Measurements from ENCODE around the gene PSG3. TPM values are rescaled to one million over a fixed set of nuclear protein-coding genes. Genes with fewer than 3 reads are reported as not detected.
"Not testable (repeated sequence)": the region's sequence is repeated elsewhere in the genome, so short reads cannot be mapped to it uniquely, and the experiment has no call there.

Gene PSG3
- total and polyA plus RNA-seq, 2 donors (not counting 1 experiment from before 2014, with no cell fraction given): not detected

DNA sequence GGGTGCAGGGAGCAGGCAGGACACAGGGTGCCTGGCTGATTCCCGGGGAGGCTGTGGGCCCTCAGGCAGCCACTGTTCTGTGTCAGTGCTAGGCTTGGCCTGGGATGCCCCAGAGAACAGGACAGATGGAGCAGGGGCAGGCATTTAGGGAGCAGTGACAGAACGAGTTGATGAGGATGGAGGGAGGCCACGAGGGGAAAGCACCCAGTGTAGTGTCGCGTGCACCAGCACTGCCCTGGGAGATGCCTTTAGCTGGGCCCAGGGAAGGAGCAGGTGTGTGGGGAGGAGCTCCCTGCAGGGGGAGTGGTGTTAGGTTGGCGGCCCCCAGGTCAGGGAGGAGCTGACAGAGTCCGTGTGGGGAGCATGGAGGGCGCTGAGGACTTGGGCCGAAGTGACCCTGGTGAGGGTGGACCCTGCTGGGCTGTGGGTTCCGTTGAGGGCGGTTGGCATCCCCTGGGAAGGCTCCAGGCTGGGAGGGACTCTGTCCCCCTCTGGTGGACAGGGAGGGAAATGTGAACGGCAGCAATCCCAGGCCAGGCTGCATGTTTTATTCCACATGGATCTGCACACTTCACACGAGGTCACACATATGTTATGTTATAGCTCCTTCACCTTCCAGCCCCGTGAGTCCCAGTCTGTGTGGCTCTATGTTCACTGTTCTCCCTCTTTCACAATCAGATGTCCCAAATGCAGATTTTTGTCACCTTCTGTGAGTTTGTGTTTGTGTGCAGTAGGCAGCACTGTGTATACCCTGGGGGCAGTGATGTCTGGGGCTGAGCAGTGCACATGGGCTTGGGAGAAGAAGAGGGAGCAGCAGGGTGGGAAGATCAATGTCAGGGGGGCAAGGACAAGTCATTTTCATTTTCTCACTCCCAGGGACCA lies 1.7 kb upstream of the PSG3 start:
- peak; percentile 7 for DNase-seq
- 42% methylated on average over 11 of the region's 14 CpGs for WGBS (ENCODE audit: insufficient coverage)
- H3K4me1 Mint-ChIP-seq; H3K79me2 ChIP-seq (ENCODE audit: control insufficient read depth, insufficient read depth, low read length); H3K4me3 ChIP-seq (ENCODE audit: control extremely low read depth in 1 of 5, extremely low read depth in 1 of 5, insufficient read depth in 1 of 5, low read depth in 2 of 5, low read length in 4 of 5); H2AFZ ChIP-seq (ENCODE audit: insufficient read depth, low read depth, low read length, poor library complexity, severe bottlenecking); CTCF ChIA-PET; H3K9me3 Mint-ChIP-seq (ENCODE audit: insufficient read depth); POLR2A ChIA-PET; intact Hi-C loops (cut with micrococcal nuclease); H4K20me1 ChIP-seq (ENCODE audit: control insufficient read depth, insufficient read depth, low read length, poor library complexity, severe bottlenecking); H3K27ac ChIP-seq (ENCODE audit: low read length in 2 of 2); H3K4me1 ChIP-seq (ENCODE audit: control insufficient read depth in 2 of 2, insufficient read depth in 2 of 2, low read length in 2 of 2); H3K4me3 Mint-ChIP-seq; H3K27me3 ChIP-seq (replicated peaks in 1 of 4; ENCODE audit: control extremely low read depth in 1 of 4, control insufficient read depth in 3 of 4, insufficient read depth in 4 of 4, low read length in 3 of 4); H3K36me3 ChIP-seq (replicated peaks in 1 of 2; ENCODE audit: control extremely low read depth in 1 of 2, control insufficient read depth in 1 of 2, extremely low read depth in 1 of 2, insufficient read depth in 2 of 2, low read length in 1 of 2); H3K9ac ChIP-seq (ENCODE audit: low read length); H3K27ac Mint-ChIP-seq; H3K9me3 ChIP-seq (ENCODE audit: control extremely low read depth in 1 of 3, control insufficient read depth in 2 of 3, insufficient read depth in 1 of 3, low read length in 2 of 3); H3K4me2 ChIP-seq (replicated peaks; ENCODE audit: low read depth, low read length, poor library complexity, severe bottlenecking); ATAC-seq (ENCODE audit: low read depth): not testable (repeated sequence)
- TF ChIP-seq, protein P1, sequence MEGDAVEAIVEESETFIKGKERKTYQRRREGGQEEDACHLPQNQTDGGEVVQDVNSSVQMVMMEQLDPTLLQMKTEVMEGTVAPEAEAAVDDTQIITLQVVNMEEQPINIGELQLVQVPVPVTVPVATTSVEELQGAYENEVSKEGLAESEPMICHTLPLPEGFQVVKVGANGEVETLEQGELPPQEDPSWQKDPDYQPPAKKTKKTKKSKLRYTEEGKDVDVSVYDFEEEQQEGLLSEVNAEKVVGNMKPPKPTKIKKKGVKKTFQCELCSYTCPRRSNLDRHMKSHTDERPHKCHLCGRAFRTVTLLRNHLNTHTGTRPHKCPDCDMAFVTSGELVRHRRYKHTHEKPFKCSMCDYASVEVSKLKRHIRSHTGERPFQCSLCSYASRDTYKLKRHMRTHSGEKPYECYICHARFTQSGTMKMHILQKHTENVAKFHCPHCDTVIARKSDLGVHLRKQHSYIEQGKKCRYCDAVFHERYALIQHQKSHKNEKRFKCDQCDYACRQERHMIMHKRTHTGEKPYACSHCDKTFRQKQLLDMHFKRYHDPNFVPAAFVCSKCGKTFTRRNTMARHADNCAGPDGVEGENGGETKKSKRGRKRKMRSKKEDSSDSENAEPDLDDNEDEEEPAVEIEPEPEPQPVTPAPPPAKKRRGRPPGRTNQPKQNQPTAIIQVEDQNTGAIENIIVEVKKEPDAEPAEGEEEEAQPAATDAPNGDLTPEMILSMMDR (IDR thresholded peaks at IDR 0.05): peak; percentile 29
- H3K27me3 Mint-ChIP-seq: peaks cover 14% of the 10 kb centered on the region

DNA sequence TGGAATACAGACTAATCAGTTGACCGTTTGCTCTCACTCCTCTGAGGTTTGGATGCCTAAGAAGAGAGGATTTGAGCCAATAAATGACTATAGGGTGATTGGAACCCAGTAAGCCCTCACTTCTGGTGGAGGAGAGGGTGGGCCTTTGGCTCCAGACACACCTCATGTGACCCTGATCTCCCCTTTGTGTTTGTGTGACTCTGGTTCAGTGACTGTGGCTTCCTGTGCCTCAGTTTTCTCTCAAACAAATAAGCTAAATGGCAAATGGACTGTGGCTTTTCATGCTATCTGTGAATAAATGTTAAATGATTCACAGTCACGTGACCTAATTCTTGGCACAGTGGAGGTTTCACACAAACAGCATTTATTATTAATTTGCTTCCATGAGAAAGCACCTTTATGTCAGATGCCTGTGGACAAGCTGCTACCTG lies 2.7 kb downstream of the PSG3 start:
- ATAC-seq (ENCODE audit: low read depth); H4K20me1 ChIP-seq (ENCODE audit: control insufficient read depth, insufficient read depth, low read length, poor library complexity, severe bottlenecking); H3K27ac ChIP-seq (ENCODE audit: low read length in 2 of 2); H3K79me2 ChIP-seq (ENCODE audit: control insufficient read depth, insufficient read depth, low read length); H3K4me3 Mint-ChIP-seq; H3K4me3 ChIP-seq (ENCODE audit: control extremely low read depth in 1 of 5, extremely low read depth in 1 of 5, insufficient read depth in 1 of 5, low read depth in 2 of 5, low read length in 4 of 5); H3K9me3 Mint-ChIP-seq (ENCODE audit: insufficient read depth); DNase-seq; POLR2A ChIA-PET; H3K27me3 ChIP-seq (replicated peaks in 1 of 4; ENCODE audit: control extremely low read depth in 1 of 4, control insufficient read depth in 3 of 4, insufficient read depth in 4 of 4, low read length in 3 of 4); H3K4me1 Mint-ChIP-seq; H3K4me2 ChIP-seq (replicated peaks; ENCODE audit: low read depth, low read length, poor library complexity, severe bottlenecking); H3K36me3 ChIP-seq (replicated peaks in 1 of 2; ENCODE audit: control extremely low read depth in 1 of 2, control insufficient read depth in 1 of 2, extremely low read depth in 1 of 2, insufficient read depth in 2 of 2, low read length in 1 of 2); H3K27ac Mint-ChIP-seq; intact Hi-C loops (cut with micrococcal nuclease); H3K9ac ChIP-seq (ENCODE audit: low read length); CTCF ChIA-PET; H2AFZ ChIP-seq (ENCODE audit: insufficient read depth, low read depth, low read length, poor library complexity, severe bottlenecking); H3K9me3 ChIP-seq (ENCODE audit: control extremely low read depth in 1 of 3, control insufficient read depth in 2 of 3, insufficient read depth in 1 of 3, low read length in 2 of 3); H3K4me1 ChIP-seq (ENCODE audit: control insufficient read depth in 2 of 2, insufficient read depth in 2 of 2, low read length in 2 of 2): not testable (repeated sequence)
- WGBS (ENCODE audit: insufficient coverage): 57% methylated on average over 1 of the region's 2 CpGs
- peaks cover 14% of the 10 kb centered on the region for H3K27me3 Mint-ChIP-seq

DNA sequence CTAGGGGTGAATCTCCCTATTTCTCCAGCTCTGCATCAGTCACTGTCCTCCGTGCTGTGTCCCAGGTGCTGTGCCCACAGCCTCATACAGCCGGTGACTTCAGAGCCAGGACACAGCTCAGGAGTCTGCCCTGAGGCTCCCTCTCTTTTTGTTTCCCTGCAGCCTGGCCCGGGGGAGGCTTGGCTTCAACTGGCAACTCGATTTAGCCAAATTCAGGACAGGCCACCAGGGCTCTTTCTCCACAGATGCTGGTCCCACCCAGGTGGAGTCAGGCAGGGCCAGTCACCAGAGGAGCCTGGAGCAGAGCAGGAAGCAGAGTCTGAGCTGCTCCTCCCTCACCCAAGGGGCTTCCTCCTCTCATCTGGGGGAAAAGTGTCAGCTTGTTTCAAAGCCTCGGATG lies 11.9 kb downstream of the PSG3 start:
- H3K4me3 ChIP-seq (ENCODE audit: control extremely low read depth in 1 of 5, extremely low read depth in 1 of 5, insufficient read depth in 1 of 5, low read depth in 2 of 5, low read length in 4 of 5); H3K9me3 Mint-ChIP-seq (ENCODE audit: insufficient read depth); H3K27ac ChIP-seq (ENCODE audit: low read length in 2 of 2); intact Hi-C loops (cut with micrococcal nuclease); H3K4me1 Mint-ChIP-seq; DNase-seq; ATAC-seq (ENCODE audit: low read depth); POLR2A ChIA-PET; CTCF ChIA-PET; H3K9ac ChIP-seq (ENCODE audit: low read length); H3K36me3 ChIP-seq (replicated peaks in 1 of 2; ENCODE audit: control extremely low read depth in 1 of 2, control insufficient read depth in 1 of 2, extremely low read depth in 1 of 2, insufficient read depth in 2 of 2, low read length in 1 of 2); H3K4me1 ChIP-seq (ENCODE audit: control insufficient read depth in 2 of 2, insufficient read depth in 2 of 2, low read length in 2 of 2); H2AFZ ChIP-seq (ENCODE audit: insufficient read depth, low read depth, low read length, poor library complexity, severe bottlenecking); H4K20me1 ChIP-seq (ENCODE audit: control insufficient read depth, insufficient read depth, low read length, poor library complexity, severe bottlenecking); H3K9me3 ChIP-seq (ENCODE audit: control extremely low read depth in 1 of 3, control insufficient read depth in 2 of 3, insufficient read depth in 1 of 3, low read length in 2 of 3); H3K79me2 ChIP-seq (ENCODE audit: control insufficient read depth, insufficient read depth, low read length); H3K4me2 ChIP-seq (replicated peaks; ENCODE audit: low read depth, low read length, poor library complexity, severe bottlenecking); H3K27ac Mint-ChIP-seq; H3K27me3 ChIP-seq (replicated peaks in 1 of 4; ENCODE audit: control extremely low read depth in 1 of 4, control insufficient read depth in 3 of 4, insufficient read depth in 4 of 4, low read length in 3 of 4); H3K4me3 Mint-ChIP-seq: not testable (repeated sequence)
- H3K27me3 Mint-ChIP-seq: peaks cover 14% of the 10 kb centered on the region
- 76% methylated on average over 4 of the region's 5 CpGs for WGBS (ENCODE audit: insufficient coverage)

Data from B cell (primary cell).